Measurements from ENCODE around the gene BTBD17. TPM values are rescaled to one million over a fixed set of nuclear protein-coding genes. Genes with fewer than 3 reads are reported as not detected.

The BTBD17 gene, protein sequence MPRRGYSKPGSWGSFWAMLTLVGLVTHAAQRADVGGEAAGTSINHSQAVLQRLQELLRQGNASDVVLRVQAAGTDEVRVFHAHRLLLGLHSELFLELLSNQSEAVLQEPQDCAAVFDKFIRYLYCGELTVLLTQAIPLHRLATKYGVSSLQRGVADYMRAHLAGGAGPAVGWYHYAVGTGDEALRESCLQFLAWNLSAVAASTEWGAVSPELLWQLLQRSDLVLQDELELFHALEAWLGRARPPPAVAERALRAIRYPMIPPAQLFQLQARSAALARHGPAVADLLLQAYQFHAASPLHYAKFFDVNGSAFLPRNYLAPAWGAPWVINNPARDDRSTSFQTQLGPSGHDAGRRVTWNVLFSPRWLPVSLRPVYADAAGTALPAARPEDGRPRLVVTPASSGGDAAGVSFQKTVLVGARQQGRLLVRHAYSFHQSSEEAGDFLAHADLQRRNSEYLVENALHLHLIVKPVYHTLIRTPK
- total RNA-seq = under 1 TPM in 2 of 4 donors, not detected in 2; 0.67 to 0.89 TPM

DNA sequence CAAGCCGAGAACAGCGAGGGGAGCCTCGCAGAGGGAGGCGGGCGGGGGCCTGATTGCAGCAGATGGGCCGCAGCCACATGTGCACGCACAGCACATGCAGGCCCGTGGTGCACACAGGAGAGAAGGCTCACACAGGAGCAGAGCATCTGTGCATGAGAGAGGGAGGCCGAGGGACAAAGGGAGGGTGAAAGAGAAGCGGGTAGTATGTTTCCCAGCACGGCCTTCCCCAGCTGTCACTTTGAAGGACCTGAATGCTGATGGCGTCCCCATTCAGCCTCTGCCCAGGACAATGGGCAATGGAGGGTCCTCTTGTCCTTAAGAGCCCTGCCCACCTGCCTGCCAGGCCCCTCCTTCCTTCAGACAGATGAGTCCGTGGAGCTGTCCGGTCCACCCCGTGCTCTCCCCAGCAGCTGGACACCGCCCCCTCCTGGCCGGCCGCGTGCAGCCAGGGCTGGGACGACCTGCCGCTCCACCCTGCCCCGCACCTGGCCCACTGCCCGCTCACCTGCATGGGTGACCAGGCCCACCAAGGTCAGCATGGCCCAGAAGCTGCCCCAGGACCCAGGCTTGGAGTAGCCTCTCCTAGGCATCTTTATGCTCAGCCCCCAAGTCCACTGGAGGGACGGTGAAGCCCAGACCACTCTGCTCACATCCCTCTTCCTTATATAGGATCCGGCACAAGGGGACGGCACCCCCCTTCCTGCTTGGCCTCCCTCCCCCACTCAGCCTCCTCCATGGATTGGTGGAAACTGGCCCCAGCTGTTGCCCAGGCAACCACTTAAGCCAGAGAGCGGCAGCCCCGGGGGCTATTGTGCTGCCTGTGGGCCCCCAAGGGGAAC lies at the start of gene BTBD17:
BTBD17 (minus strand) TSS at position 639 of the 839 bp plus-strand sequence; CDS start at position 590, 49 bp downstream.
- Histone ChIP-seq H3K4me3 (replicated peaks in 1 of 3) (no peak within 1 kb of the TSS), H3K4me1 (peaks cover 20 to 30% of the 10 kb centered on the region in 2 donors), H3K36me3 (no peaks in the 10 kb centered on the region), H3K27ac (peak within 1 kb of the TSS in 2 of 3 donors; percentile 10 to 24), H3K9me3 (no peaks in the 10 kb centered on the region), H3K27me3 (no peaks in the 10 kb centered on the region)
- WGBS, 2 donors = 33 to 41% methylated on average over 23 to 25 of the region's 28 CpGs
- intact Hi-C loops (cut with DNase I) = loop anchor here (2.0 to 5.0 kb wide), 2 partner anchors 61 to 154 kb away; no protein-coding TSS in a partner anchor
- TF ChIP-seq, protein P1, sequence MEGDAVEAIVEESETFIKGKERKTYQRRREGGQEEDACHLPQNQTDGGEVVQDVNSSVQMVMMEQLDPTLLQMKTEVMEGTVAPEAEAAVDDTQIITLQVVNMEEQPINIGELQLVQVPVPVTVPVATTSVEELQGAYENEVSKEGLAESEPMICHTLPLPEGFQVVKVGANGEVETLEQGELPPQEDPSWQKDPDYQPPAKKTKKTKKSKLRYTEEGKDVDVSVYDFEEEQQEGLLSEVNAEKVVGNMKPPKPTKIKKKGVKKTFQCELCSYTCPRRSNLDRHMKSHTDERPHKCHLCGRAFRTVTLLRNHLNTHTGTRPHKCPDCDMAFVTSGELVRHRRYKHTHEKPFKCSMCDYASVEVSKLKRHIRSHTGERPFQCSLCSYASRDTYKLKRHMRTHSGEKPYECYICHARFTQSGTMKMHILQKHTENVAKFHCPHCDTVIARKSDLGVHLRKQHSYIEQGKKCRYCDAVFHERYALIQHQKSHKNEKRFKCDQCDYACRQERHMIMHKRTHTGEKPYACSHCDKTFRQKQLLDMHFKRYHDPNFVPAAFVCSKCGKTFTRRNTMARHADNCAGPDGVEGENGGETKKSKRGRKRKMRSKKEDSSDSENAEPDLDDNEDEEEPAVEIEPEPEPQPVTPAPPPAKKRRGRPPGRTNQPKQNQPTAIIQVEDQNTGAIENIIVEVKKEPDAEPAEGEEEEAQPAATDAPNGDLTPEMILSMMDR (IDR thresholded peaks at IDR 0.05) = peak; percentile 62 to 91 (median 74)
- TF ChIP-seq POLR2A (IDR thresholded peaks at IDR 0.05) = no peak
- peak; percentile 83 to 84 for DNase-seq

DNA sequence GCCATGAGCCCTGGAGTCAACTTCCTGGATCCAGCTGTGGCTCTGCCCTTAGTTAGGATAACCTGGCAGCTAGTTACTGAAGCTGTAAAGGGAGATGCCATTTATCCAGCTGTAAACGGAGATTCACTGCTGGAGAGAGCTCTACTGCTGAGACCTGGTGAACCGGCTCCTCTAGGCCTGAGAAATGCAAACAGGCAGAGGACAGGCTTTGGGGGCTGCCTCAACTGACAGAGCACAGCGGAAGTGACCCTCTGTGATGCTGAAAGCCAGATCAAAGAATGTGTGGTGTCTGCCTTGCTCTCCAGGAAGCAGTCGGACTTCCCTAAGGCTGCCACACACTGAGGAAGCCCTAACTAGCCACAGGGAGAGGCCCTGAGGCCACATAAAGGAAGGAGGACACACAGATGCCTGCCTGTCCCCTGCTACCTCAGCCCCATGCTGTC lies 48.4 kb upstream of the BTBD17 start:
- Histone ChIP-seq H3K4me1 (peaks cover 0 to 20% of the 10 kb centered on the region in 2 donors), H3K27me3 (no peaks in the 10 kb centered on the region), H3K36me3 (no peaks in the 10 kb centered on the region), H3K9me3 (no peaks in the 10 kb centered on the region), H3K27ac (no peak overlapping the region), H3K4me3 (replicated peaks in 1 of 3) (no peak overlapping the region)
- no peak for TF ChIP-seq POLR2A (IDR thresholded peaks at IDR 0.05)
- TF ChIP-seq, protein P1 (IDR thresholded peaks at IDR 0.05) = no peak
- intact Hi-C loops (cut with DNase I) = no loop called here
- WGBS, 2 donors = 91 to 93% methylated on average over 3 to 4 of the region's 4 CpGs
- DNase-seq = no peak

DNA sequence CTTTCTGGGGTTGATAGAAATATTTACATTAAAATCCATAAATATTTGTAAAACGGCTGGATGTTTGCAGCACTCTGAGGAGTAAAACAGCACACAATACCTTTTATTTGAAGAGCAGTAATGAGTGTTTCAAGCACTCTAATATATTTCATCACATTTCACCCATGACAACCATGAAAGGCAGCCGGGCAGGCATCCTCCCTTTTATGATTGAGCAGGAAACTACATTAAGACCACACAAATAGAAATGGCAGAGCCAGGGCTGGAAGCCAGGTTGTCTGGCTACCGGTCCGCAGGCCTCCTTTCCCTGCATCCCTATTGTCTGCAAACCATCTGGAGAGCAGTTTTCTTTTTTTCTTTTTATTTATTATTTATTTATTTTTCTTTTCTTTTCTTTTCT lies 47.1 kb upstream of the BTBD17 start:
- WGBS, 2 donors = 74 to 85% methylated on average over 4 of the region's 4 CpGs

DNA sequence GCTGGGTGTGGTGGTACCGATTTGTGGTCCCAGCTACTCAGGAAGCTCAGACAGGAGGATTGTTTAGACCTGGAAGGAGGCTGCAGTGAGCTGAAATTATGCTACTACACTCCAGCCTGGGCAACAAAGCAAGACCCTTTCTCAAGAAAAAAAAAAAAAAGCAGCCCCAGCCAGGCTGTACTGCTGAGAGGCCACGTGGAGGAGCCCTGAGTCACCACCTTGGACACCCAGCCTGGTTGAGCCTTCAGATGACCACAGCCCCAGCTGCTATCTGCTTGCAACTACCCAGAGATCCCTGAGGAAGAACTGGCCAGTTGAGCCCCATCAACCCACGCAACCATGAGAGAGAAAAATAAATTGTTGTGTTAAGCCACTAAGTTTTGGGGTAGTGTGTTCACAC lies 46.6 kb upstream of the BTBD17 start:
- no peaks in the 10 kb centered on the region for H3K36me3 ChIP-seq
- 65 to 70% methylated on average over 3 of the region's 3 CpGs for WGBS, 2 donors
- no peak overlapping the region for H3K4me3 ChIP-seq (replicated peaks in 1 of 3)
- TF ChIP-seq, protein P1 (IDR thresholded peaks at IDR 0.05) = no peak
- no peaks in the 10 kb centered on the region for H3K9me3 ChIP-seq
- peak; percentile 39 to 40 for DNase-seq
- H3K4me1 ChIP-seq = peaks cover 0 to 12% of the 10 kb centered on the region in 2 donors
- H3K27me3 ChIP-seq = no peaks in the 10 kb centered on the region
- intact Hi-C loops (cut with DNase I) = no loop called here
- no peak overlapping the region for H3K27ac ChIP-seq

More for the DNA sequence above, 47.1 kb upstream of the BTBD17 start:
- intact Hi-C loops (cut with DNase I) = no loop called here
- DNase-seq = no peak
- Histone ChIP-seq H3K4me3 (replicated peaks in 1 of 3) (no peak overlapping the region), H3K4me1 (peaks cover 0 to 17% of the 10 kb centered on the region in 2 donors), H3K9me3 (no peaks in the 10 kb centered on the region), H3K27ac (no peak overlapping the region), H3K36me3 (no peaks in the 10 kb centered on the region), H3K27me3 (no peaks in the 10 kb centered on the region)
- TF ChIP-seq, protein P1 (IDR thresholded peaks at IDR 0.05) = no peak
- TF ChIP-seq POLR2A (IDR thresholded peaks at IDR 0.05) = no peak

All from thyroid gland (tissue), 4 donors.